Inflammatory macrophage treated with lipopolysaccharide for 4 hours (primary cell): Measurements from ENCODE around the gene MEIS2.

Source experiments
- DNase-seq: peaks from one replicate; pipeline ENCODE4 v3.0.0-alpha.2; 2020

MEIS2 gene

DNA sequence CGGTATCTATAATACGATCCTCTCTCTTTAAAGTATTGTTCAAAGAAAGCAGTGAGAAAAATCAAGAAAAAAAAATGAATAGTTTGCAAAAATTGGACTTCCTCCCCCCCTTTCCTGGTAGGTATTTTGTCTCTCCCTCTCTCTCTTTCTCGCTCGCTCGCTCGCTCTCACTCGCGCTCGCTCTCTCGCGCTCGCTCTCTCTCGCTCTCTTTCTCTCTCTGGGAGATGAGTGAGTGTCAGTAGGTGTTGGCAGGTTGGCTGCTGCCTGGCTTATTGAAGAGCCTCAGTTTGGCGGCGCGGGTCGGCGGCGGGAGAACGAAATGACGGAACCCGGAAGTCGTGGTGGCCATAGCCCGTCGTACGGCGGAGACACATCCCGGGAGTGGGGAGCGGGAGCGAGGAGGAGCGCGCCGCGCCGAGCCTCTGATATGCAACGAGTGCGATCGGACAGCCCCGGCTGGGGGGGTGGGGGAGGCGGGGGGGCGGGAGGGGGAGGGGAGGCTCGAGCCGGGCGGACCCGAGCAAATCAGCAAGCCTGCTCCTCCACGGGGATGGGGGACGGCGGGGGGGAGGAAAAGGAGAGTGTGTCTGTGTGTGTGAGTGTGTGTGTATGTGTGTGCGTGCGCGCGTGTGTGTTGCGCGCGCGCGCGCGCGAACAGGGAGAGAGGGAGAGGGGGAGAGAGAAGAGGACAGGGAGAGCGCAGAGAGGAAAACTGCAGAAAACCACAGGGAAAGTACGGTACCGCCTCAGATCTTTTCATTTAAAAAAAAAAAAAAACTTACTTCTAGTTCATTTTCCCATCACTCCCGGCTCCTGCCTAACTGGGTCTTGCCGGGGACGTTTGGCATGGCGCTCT is at the start of gene MEIS2:
MEIS2 (minus strand) TSS at position 441 of the 857 bp plus-strand sequence. CDS start 1,083 bp downstream, outside the sequence.
- DNase-seq = peak; percentile 20

DNA sequence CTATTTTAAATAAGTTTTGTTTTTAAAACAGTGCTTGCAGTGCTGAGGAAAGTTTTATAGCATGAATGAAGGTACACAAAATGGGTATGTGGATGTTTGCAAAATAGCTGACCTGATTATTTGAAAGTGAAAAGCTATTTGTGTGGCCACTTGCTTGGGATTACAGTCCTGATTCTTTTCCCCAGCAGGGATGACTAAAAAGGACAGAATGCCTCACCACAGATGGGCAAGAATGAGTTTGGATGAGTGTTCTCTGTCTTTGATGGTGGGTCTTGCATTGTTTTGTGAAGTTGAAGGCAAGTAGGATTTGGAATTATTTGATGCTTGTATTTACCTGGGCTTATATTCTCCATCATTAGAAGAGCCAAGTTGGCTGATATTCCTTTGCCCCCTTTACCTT is 48.8 kb upstream of the MEIS2 start:
- no peak for DNase-seq

DNA sequence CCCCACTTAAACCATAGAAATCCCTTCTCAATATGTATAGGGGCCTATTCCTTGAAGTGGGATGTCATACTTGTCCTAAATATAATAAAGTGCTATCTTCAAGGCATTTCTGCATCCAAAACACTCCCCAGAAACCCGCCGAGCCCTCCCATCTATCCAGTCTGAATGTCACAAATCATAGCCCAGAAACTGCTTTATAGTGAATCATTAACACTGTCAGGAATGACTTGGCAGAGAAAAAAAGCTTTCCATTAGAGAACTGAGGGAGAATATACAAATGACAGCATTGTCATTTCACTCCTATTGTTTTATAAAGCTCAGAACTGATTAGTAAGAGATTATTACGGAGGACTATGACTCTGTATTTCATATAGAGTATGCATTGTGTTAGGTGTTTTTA is 48.4 kb upstream of the MEIS2 start:
- DNase-seq = no peak

DNA sequence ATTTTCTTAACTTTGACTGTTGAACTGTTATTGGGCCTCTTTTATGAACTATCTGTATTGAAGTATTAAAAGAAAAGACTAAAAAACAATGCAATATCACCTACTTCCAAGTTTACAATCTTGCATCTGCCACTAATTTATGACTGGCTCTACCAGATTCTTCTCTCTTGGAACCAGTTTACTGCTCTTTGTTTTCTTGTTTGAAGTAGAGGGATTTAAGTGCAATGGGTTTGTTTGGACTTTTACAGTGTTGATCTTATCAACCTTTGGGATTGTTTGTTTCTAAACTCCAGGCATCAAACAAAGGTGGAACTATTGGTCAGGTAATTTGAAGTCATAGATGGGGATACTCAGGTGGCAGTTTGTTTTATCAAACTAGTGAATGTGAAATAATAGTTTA is 43.0 kb upstream of the MEIS2 start:
- no peak for DNase-seq

GRCh38 chr15:37142371-37142770 is 42.0 kb upstream of the MEIS2 start:
- no peak for DNase-seq

- no peak for DNase-seq
Observed at GRCh38 chr15:37140531-37141058, 40.2 kb upstream of the MEIS2 start.

DNA sequence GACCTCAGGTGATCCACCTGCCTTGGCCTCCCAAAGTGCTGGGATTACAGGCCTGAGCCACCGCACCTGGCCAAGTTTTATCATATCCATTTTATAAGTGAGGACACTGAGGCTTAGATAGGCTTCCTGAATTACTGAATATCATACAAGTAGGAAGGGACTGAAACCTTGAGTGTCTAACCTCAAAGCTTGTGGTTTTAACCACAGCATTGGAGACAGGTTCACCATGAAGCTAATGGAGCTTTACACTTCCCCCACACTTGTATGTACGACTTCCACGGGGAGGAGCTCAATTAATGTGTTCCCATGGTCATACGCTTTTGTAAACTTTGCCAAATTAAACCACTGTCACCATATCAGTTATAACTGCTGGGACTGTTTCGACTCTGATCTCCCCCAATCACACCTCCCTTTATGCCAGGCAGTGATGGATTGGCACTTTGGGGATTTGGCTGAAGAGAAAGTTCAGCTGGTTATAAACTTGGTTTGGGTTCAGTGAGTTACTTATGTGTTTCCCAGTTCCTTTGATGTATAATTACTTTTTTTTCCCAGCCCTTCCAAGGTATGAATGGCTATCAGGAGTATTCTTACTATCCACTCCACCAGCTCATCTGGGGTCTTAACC is 38.4 kb upstream of the MEIS2 start:
- DNase-seq = no peak

GRCh38 chr15:37137221-37137620 is 36.9 kb upstream of the MEIS2 start:
- no peak for DNase-seq

GRCh38 chr15:37136666-37137065 is 36.3 kb upstream of the MEIS2 start:
- no peak for DNase-seq

- peak; percentile 1 for DNase-seq
Observed at GRCh38 chr15:37135225-37135624, 34.9 kb upstream of the MEIS2 start.

DNA sequence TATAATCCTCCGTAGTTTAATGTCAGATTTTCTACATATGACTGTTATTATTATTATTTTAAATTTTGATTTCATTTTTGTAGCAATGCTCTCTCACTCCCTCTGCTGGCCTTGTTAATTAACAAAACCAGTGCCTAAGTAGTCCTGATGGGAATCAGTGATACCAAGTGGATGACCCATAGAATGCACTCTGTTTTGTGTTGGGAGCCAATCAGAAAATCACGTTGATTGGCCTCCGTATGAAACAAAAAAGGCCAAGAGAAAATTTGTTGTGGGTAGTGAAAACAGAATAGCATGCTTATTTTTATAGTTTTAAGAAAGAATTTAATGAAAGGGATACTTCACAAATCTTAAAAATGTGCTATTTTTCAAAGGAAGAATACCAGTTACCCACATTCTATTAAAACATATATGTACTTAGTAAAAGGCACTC is 34.4 kb upstream of the MEIS2 start:
- DNase-seq = peak; percentile 16

- DNase-seq = no peak
Observed at GRCh38 chr15:37134244-37134643, 33.9 kb upstream of the MEIS2 start.

- DNase-seq = no peak
Observed at GRCh38 chr15:37133602-37134001, 33.3 kb upstream of the MEIS2 start.

DNA sequence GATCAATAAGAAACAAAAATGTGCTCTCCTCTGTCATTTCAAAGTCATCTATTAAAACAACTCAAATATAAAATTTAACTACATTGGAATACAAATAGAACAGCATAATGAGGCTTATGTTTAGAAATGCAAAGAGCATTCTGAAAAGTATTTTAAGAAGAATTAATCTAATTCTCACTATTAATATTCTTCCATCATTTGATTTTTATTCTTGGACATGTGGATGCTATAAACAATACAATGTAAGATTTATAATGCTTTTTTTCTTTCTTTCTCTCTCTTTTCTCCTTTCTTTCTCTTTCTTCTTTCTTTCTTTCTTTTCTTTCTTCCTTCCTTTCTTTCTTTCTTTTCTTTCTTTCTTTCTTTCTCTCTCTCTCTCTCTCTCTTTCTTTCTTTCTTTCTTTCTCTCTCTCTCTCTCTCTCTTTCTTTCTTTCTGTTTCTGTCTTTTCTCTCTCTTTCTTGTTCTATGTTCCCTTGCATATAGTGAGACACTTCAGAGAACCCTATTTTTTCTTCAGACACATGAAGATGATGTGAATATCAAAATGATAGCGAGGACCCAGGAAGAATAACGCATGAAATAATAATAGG is 32.6 kb upstream of the MEIS2 start:
- no peak for DNase-seq

DNA sequence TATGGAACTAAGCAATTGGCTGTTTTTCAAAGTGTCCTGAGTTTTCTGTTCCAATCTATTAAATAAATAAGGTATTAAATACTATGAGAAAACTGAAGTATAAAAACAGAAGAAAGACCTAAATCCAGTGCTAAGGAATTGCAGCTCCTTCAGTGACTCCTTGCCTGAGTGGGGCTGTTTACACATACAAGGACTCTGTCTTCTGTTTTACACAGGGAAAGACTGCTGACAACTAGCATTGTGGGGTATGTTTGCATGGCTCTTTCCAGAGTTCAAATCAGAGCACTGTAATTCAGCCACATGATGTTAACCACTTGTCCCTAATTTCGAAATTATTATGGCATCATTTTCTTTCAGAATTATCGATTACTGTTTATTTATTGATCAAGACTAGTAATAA is 31.3 kb upstream of the MEIS2 start:
- no peak for DNase-seq

GRCh38 chr15:37130356-37130755 is 30.0 kb upstream of the MEIS2 start:
- DNase-seq = no peak

DNA sequence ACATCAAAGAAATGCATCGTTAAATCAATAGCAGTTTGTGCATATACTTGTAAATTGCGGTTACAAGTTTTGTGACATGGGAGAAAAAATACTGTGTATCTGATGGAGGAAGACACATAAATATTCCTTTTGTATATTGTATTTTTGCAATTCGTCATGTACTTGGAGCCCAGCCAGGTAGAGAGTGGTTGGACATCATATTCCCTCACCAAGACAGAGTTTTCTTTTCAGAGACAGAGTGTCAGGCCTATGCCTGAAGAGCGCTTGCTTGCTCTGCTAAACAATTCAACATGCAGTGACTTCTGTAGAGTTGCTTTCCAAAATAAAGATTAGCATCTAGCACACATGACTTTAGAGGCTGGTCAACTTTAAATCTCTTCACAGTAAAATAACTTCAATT is 24.8 kb upstream of the MEIS2 start:
- no peak for DNase-seq

DNA sequence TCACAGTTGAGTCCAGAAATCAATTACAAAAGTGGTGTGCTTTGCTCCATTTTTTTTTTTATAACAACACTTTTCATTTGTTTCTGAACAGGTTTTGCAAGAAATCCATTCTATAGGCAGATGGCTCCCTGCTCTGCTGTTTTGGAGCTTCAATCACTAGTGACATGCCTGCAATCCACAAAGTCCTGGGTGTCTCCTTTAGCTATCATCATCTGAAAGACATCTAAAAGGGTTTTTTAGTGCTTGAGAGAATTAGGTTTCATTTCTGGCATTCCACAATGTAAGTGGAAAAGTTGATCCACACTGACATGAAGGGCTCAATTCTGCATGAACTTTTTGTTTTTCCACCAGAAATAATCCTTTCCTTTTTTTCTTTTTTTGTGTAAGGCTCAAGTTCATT is 24.0 kb upstream of the MEIS2 start:
- DNase-seq = no peak

DNA sequence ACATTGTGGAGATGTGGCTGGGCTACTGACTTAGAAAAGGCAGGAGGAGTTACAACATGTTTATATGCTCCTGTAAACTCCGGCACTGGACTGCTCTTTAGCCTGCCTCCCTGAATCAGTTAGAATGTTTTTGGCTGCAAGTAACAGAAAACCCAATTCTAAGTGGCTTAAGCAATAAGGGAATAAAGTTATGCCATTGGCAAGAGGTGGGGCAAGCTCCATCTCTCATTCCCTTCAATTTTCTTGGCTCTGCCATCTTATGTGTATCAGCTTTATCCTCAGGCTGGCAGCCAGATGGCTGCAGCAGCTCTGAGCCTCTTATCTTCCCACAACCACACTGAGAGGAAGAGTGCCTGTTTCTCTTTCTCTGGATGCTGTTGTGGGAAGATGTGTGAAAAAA is 22.4 kb upstream of the MEIS2 start:
- DNase-seq = no peak

GRCh38 chr15:37121492-37121891 is 21.1 kb upstream of the MEIS2 start:
- DNase-seq = no peak

DNA sequence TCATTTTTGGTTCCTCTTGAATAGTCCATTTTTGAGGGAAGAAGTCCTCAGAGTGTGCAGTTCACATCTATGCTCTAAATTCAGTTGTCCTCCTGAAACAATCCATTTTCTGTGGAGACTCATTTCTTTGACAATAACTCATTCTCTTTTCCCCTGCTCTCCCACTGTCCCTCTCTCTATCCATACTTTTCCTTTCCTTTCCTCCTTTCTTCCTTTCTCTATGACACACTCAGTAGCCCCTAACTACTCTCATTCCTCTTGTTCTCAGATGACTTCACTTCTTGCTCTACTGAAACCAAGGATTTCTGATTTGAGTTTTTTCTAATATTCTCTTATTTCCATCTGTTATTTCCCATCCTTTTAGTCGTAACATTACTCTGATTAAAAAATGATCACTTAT is 16.7 kb upstream of the MEIS2 start:
- no peak for DNase-seq

- no peak for DNase-seq
Observed at GRCh38 chr15:37115538-37115937, 15.2 kb upstream of the MEIS2 start.

DNA sequence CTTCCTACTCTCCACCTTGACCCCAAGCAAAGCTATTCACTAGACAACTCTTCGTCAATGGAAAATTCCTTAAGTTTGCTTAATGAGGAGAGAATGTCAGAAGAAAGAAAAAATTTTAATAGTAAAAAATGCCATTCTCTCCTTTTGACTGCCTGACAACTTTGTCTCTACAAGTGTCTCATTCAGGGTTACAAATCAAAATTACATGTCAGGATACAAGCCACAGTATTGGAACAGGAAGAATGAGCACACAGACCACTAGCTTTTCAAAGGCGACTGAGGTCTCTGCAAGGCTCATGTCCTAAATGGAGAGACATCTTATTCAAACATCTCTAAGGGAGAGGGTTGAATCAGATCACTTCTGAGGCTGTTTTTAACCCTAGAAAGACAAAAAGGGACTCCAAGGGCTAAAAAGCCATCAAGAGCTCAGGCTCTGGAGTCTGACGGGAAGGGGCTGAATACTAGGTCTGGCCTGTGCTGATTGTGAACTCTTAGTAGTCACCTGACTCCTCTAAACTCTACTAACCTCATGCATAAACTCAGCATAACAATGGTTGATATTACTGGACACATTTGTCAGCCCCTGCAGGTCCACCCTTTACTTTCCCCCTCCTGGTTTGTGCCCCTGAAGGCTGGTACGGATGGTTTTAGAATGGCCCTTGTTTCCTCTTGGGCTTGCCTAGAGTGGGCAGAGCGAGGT is 12.8 kb upstream of the MEIS2 start:
- no peak for DNase-seq
